ENCODE results near the gene IMMP2L. TPM values are rescaled to one million over a fixed set of nuclear protein-coding genes. Genes with fewer than 3 reads are reported as not detected.

Gene IMMP2L
- total and polyA plus RNA-seq, 2 of the 8 experiments (the other 6 are each of a cell fraction or from before 2014, with no cell fraction given), result 2.3 to 10.1 TPM

DNA sequence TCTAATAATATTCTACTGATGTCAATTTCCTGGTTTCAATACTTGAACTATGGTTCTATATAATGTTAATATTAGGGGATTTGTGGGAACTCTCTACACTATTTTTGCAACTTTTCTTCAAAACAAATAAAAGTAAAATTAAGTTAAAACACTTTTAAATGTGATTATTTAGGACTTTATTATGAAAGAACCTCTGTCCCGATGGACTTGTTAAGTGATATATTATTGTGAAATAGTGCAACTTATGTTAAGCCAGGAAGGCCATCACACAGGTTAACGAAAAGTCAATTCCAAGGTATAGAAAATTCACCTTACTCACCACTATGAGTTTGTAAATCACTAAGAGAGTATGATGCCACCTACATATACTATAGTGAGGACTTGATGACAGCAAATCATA lies 79.2 kb downstream of the IMMP2L start:
- WGBS, 2 experiments (ENCODE audit: extremely low coverage in 1 of 2, insufficient coverage in 1 of 2, insufficient read length in 1 of 2, insufficient replicate concordance in 2 of 2, low coverage in 1 of 2, low lambda C conversion rate in 2 of 2, missing lambda C conversion rate in 1 of 2), result 87% methylated on average over 2 of the region's 2 CpGs; no CpG with 5 or more reads in 1 of the 2 experiments
- Histone ChIP-seq H4K20me1 (replicated peaks in 1 of 2; ENCODE audit: control insufficient read depth in 1 of 2, insufficient read depth in 2 of 2, low read length in 2 of 2) (no peaks in the 10 kb centered on the region), H2BK12ac (ENCODE audit: low read depth, low read length) (no peak overlapping the region), H3K4me1 (replicated peaks in 1 of 4; ENCODE audit: control insufficient read depth in 3 of 4, insufficient read depth in 4 of 4, low read length in 3 of 4) (no peaks in the 10 kb centered on the region), H2BK15ac (ENCODE audit: low read length) (no peak overlapping the region), H3K79me1 (ENCODE audit: low read depth, low read length) (no peaks in the 10 kb centered on the region), H4K8ac (ENCODE audit: extremely low read depth, insufficient read depth, low read length) (no peak overlapping the region), H4K5ac (ENCODE audit: insufficient read length, low read depth, low read length) (no peak overlapping the region), H3K23me2 (ENCODE audit: low read depth, low read length) (no peaks in the 10 kb centered on the region), H3K14ac (ENCODE audit: insufficient read length) (no peak overlapping the region), H3K56ac (replicated peaks; ENCODE audit: insufficient read length, low read depth, low read length) (no peak overlapping the region), H3K9me3 (ENCODE audit: insufficient read depth in 2 of 2, low read depth in 1 of 2, low read length in 1 of 2) (no peaks in the 10 kb centered on the region), H3K9ac (replicated peaks in 1 of 4; ENCODE audit: extremely low read depth in 1 of 4, low read depth in 3 of 4, low read length in 3 of 4) (no peak overlapping the region), H3K18ac (ENCODE audit: extremely low read depth, low read length) (no peak overlapping the region), H3K27me3 (replicated peaks in 1 of 4; ENCODE audit: control insufficient read depth in 3 of 4, extremely low read depth in 1 of 4, insufficient read depth in 3 of 4, low read length in 3 of 4) (no peaks in the 10 kb centered on the region), H2AK5ac (ENCODE audit: low read depth, low read length) (no peak overlapping the region), H3K36me3 (ENCODE audit: control insufficient read depth in 2 of 4, insufficient read depth in 4 of 4, low read length in 3 of 4) (no peaks in the 10 kb centered on the region), H3K4me3 (ENCODE audit: extremely low read depth in 1 of 4, insufficient read depth in 2 of 4, low read depth in 3 of 4, low read length in 4 of 4) (no peak overlapping the region), H3K4me2 (ENCODE audit: insufficient read depth in 1 of 2, low read depth in 2 of 2, low read length in 2 of 2) (no peak overlapping the region), H2BK120ac (replicated peaks; ENCODE audit: low read depth, low read length) (no peak overlapping the region), H3K4ac (replicated peaks; ENCODE audit: insufficient read length, low read depth, low read length) (no peak overlapping the region), H3K23ac (ENCODE audit: insufficient read length) (no peak overlapping the region), H2AFZ (ENCODE audit: low read length) (no peak overlapping the region), H2BK5ac (ENCODE audit: low read depth, low read length) (no peak overlapping the region), H3K79me2 (ENCODE audit: control insufficient read depth in 1 of 2, insufficient read depth in 2 of 2, low read length in 2 of 2) (no peaks in the 10 kb centered on the region), H2BK20ac (ENCODE audit: low read length) (no peak overlapping the region), H4K91ac (replicated peaks; ENCODE audit: insufficient read length, low read length) (no peak overlapping the region), H3K27ac (ENCODE audit: low read depth, low read length) (no peak overlapping the region)
- ChIA-PET CTCF (ENCODE audit: partially characterized antibody) (interaction anchor here (0.6 to 2.1 kb wide), 2 partner anchors 223 to 248 kb away, joined by 4 to 9 read pairs; no protein-coding TSS in a partner anchor), POLR2A (ENCODE audit: partially characterized antibody) (no interaction called here)
- FAIRE-seq (no peak), DNase-seq (ENCODE audit: low read depth in 1 of 2, low spot score in 2 of 2) (no peak)
- TF ChIP-seq POLR2A (IDR thresholded peaks at IDR 0.05; ENCODE audit: control extremely low read depth in 1 of 2, low read depth in 2 of 2, low read length in 2 of 2), result no peak
- TF ChIP-seq, protein P1, sequence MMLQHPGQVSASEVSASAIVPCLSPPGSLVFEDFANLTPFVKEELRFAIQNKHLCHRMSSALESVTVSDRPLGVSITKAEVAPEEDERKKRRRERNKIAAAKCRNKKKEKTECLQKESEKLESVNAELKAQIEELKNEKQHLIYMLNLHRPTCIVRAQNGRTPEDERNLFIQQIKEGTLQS (IDR thresholded peaks at IDR 0.05; ENCODE audit: insufficient read depth, low read depth, low read length), result no peak
- no peak for TF ChIP-seq SUZ12 (IDR thresholded peaks at IDR 0.05; ENCODE audit: low read length)
- no peak for TF ChIP-seq GTF2F1 (IDR thresholded peaks at IDR 0.05; ENCODE audit: borderline replicate concordance, low read depth, low read length)
- no peak for TF ChIP-seq GABPA (IDR thresholded peaks at IDR 0.05; ENCODE audit: borderline replicate concordance, insufficient read depth, low read length)
- TF ChIP-seq, protein P2, sequence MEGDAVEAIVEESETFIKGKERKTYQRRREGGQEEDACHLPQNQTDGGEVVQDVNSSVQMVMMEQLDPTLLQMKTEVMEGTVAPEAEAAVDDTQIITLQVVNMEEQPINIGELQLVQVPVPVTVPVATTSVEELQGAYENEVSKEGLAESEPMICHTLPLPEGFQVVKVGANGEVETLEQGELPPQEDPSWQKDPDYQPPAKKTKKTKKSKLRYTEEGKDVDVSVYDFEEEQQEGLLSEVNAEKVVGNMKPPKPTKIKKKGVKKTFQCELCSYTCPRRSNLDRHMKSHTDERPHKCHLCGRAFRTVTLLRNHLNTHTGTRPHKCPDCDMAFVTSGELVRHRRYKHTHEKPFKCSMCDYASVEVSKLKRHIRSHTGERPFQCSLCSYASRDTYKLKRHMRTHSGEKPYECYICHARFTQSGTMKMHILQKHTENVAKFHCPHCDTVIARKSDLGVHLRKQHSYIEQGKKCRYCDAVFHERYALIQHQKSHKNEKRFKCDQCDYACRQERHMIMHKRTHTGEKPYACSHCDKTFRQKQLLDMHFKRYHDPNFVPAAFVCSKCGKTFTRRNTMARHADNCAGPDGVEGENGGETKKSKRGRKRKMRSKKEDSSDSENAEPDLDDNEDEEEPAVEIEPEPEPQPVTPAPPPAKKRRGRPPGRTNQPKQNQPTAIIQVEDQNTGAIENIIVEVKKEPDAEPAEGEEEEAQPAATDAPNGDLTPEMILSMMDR (IDR thresholded peaks at IDR 0.05; ENCODE audit: control extremely low read depth in 1 of 3, insufficient read depth in 1 of 3, low read depth in 1 of 3, low read length in 3 of 3), result no peak
- no peak for TF ChIP-seq KDM4A (IDR thresholded peaks at IDR 0.05; ENCODE audit: low read depth, low read length, severe bottlenecking)
- no peak for TF ChIP-seq JUND (IDR thresholded peaks at IDR 0.05; ENCODE audit: low read length)
- no peak for TF ChIP-seq JUN (IDR thresholded peaks at IDR 0.05; ENCODE audit: low read depth, low read length)
- no peak for TF ChIP-seq NRF1 (IDR thresholded peaks at IDR 0.05; ENCODE audit: low read depth, low read length)
- TF ChIP-seq RBBP5 (IDR thresholded peaks at IDR 0.05; ENCODE audit: borderline replicate concordance, low read depth, low read length), result no peak
- no peak for TF ChIP-seq ZNF274 (IDR thresholded peaks at IDR 0.05; ENCODE audit: borderline replicate concordance, extremely low read depth, low read length)

Measured in H1 (cell line).